ENCODE measurements around the gene PCYT1A. TPM values are rescaled to one million over a fixed set of nuclear protein-coding genes. Genes with fewer than 3 reads are reported as not detected.

The PCYT1A gene
- total and polyA plus RNA-seq, 10 of the 15 experiments (the other 5 are each of a cell fraction or from before 2014, with no cell fraction given) = 10.8 to 64.3 (median 48.6) TPM

GRCh38 chr3:196317687-196318467, 30.4 kb upstream of the PCYT1A start, which contains the start of gene DYNLT2B (continued):
- TF ChIP-seq ZNF687 (IDR thresholded peaks at IDR 0.05) = peak; percentile 62; the same call in 1 of the 2 replicates
- peak; percentile 88 for TF ChIP-seq NRF1 (conservative IDR thresholded peaks at IDR 0.05; ENCODE audit: low read depth, low read length)
- TF ChIP-seq CBFB (IDR thresholded peaks at IDR 0.05; ENCODE audit: low read depth) = peak; percentile 52; the same call in 1 of the 2 replicates
- no peak for TF ChIP-seq RAD21 (IDR thresholded peaks at IDR 0.05; ENCODE audit: insufficient read depth, low read depth, low read length)
- peak; percentile 59; the same call in 1 of the 2 replicates for TF ChIP-seq POLR2AphosphoS2 (IDR thresholded peaks at IDR 0.05; ENCODE audit: low read depth, low read length)
- no peak; the same call in 1 of the 2 replicates for TF ChIP-seq SMARCA5 (IDR thresholded peaks at IDR 0.05)
- 0 out of 2 replicates have a peak, but pooled peaks have one; percentile 32 for TF ChIP-seq MXI1 (IDR thresholded peaks at IDR 0.05; ENCODE audit: low read depth, low read length)
- TF ChIP-seq NR2C1 (IDR thresholded peaks at IDR 0.05) = no peak
- peak; percentile 69 for TF ChIP-seq BMI1 (IDR thresholded peaks at IDR 0.05; ENCODE audit: borderline replicate concordance)
- peak; percentile 78; the same call in 1 of the 2 replicates for TF ChIP-seq PML (IDR thresholded peaks at IDR 0.05; ENCODE audit: low read length)
- peak in 1 of 2 experiments; percentile 61; a peak in 2 of 4 replicates for TF ChIP-seq BHLHE40 (IDR thresholded peaks at IDR 0.05; ENCODE audit: borderline replicate concordance in 1 of 2, low read depth in 2 of 2, low read length in 1 of 2)
- TF ChIP-seq SIN3A (IDR thresholded peaks at IDR 0.05; ENCODE audit: low read depth, low read length) = peak; percentile 62; the same call in 1 of the 2 replicates
- TF ChIP-seq LARP7 (IDR thresholded peaks at IDR 0.05) = peak; percentile 83
- TF ChIP-seq CREM (IDR thresholded peaks at IDR 0.05; ENCODE audit: low read depth) = peak; percentile 80
- peak; percentile 82; the same call in 1 of the 2 replicates for TF ChIP-seq ZNF207 (IDR thresholded peaks at IDR 0.05; ENCODE audit: borderline replicate concordance)
- TF ChIP-seq PAX8 (IDR thresholded peaks at IDR 0.05) = no peak
- TF ChIP-seq MTA2 (IDR thresholded peaks at IDR 0.05; ENCODE audit: low read depth) = no peak
- peak; percentile 86 for TF ChIP-seq DPF2 (IDR thresholded peaks at IDR 0.05)
- no peak for TF ChIP-seq ZBTB40 (IDR thresholded peaks at IDR 0.05; ENCODE audit: borderline replicate concordance)
- TF ChIP-seq RB1 (IDR thresholded peaks at IDR 0.05; ENCODE audit: borderline replicate concordance) = peak; percentile 86
- peak; percentile 8; the same call in 1 of the 2 replicates for TF ChIP-seq IRF5 (IDR thresholded peaks at IDR 0.05; ENCODE audit: borderline replicate concordance)

Data from GM12878 (cell line).